BE2C (cell line): ENCODE results near the gene TRPM7.
A peak's percentile ranks its signal among the peaks of the same experiment; 100 is the strongest.

Experiments
- DNase-seq: peaks from one replicate; pipeline ENCODE4 v3.0.0-alpha.2; 2020
- H3K27me3 ChIP-seq: fragments of 250-450 bp; sonication (Bioruptor Pico); 2 replicates; pipeline ENCODE4 v1.5.1; 2020; ENCODE audit warnings: mild to moderate bottlenecking
- H3K36me3 ChIP-seq: fragments of 250-450 bp; sonication (Bioruptor Pico); 2 replicates; pipeline ENCODE4 v1.5.1; 2020; ENCODE audit warnings: mild to moderate bottlenecking
- H3K4me1 ChIP-seq: fragments of 250-450 bp; sonication (Bioruptor Pico); 2 replicates; pipeline ENCODE4 v1.5.1; 2020
- H3K4me3 ChIP-seq: 2 replicates; pipeline ENCODE4 v1.5.1; 2011; ENCODE audit warnings: low read depth, low read length
- H3K9me3 ChIP-seq: fragments of 250-450 bp; sonication (Bioruptor Pico); 2 replicates; pipeline ENCODE4 v1.5.1; 2020
- TF ChIP-seq, protein P1 (sequence below): IDR thresholded peaks from 2 replicates; pipeline ENCODE4 v1.5.1; 2012; ENCODE audit warnings: mild to moderate bottlenecking, low read depth, low read length

The TRPM7 gene

DNA sequence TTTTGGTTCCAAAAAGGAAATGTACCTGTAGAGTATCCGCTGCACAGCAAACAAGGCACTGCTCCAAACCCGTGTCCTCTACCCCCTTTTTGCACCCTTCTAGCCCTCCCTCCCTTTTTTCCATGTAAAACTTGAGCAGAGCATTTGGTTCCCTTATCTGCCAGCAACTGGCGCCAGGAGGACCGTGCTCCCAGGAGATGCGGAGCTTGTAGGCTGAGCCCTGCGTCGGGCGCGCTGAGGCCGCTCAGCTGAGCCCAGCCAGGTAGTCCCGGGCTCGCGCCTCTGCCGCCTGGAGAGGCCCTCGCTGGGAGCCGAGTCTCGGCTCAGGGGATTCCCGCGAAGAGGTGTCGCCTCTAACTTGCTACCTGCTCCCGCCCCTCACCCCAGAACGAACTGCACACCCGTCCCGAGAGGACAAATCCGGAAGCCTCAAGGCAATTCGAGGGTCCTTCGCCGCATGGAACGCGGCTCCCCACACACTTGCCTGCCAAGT, 575 bp downstream of the TRPM7 start:
- DNase-seq: peak; percentile 79
- Histone ChIP-seq H3K9me3 (no peaks in the 10 kb centered on the region), H3K4me1 (no peaks in the 10 kb centered on the region), H3K4me3 (peak overlapping the region; percentile 97), H3K27me3 (no peaks in the 10 kb centered on the region), H3K36me3 (peaks cover 20% of the 10 kb centered on the region)
- TF ChIP-seq, protein P1, sequence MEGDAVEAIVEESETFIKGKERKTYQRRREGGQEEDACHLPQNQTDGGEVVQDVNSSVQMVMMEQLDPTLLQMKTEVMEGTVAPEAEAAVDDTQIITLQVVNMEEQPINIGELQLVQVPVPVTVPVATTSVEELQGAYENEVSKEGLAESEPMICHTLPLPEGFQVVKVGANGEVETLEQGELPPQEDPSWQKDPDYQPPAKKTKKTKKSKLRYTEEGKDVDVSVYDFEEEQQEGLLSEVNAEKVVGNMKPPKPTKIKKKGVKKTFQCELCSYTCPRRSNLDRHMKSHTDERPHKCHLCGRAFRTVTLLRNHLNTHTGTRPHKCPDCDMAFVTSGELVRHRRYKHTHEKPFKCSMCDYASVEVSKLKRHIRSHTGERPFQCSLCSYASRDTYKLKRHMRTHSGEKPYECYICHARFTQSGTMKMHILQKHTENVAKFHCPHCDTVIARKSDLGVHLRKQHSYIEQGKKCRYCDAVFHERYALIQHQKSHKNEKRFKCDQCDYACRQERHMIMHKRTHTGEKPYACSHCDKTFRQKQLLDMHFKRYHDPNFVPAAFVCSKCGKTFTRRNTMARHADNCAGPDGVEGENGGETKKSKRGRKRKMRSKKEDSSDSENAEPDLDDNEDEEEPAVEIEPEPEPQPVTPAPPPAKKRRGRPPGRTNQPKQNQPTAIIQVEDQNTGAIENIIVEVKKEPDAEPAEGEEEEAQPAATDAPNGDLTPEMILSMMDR: no peak

DNA sequence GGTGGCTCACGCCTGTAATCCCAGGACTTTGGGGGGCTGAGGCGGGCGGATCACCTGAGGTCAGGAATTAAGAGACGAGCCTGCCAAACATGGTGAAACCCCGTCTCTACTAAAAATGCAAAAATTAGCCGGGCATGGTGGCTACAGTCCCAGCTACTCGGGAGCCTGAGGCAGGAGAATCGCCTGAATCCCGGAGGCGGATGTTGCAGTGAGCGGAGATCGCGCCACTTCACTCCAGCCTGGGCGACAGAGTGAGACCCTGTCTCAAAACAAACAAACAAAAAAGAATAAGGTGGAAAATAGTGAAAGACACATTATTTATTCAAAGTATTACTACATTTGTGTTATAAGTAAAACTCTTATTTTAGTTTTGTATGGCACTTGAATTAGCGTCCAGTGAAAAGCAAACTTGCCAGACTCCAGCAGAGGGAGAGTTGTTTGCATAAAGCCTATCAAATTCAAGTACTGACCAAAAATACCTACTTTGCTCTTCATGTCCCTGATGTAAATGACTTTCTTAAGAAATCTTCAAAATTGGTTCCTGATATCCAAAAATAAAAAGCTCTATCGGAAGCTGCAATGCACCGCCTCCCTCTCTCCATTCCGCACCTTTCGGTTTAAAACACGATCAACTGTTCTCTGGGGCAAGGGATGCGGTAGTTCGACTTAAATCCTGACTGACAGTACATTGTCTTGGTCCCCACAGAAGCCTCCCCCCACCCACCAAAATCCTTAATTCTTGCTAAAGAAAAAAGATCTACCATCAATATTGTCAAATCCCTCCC, 1.2 kb downstream of the TRPM7 start:
- Histone ChIP-seq H3K27me3 (no peaks in the 10 kb centered on the region), H3K9me3 (no peaks in the 10 kb centered on the region), H3K36me3 (peaks cover 24% of the 10 kb centered on the region), H3K4me1 (no peaks in the 10 kb centered on the region), H3K4me3 (peak overlapping the region; percentile 97)
- DNase-seq: peak; percentile 14
- TF ChIP-seq, protein P1: no peak

DNA sequence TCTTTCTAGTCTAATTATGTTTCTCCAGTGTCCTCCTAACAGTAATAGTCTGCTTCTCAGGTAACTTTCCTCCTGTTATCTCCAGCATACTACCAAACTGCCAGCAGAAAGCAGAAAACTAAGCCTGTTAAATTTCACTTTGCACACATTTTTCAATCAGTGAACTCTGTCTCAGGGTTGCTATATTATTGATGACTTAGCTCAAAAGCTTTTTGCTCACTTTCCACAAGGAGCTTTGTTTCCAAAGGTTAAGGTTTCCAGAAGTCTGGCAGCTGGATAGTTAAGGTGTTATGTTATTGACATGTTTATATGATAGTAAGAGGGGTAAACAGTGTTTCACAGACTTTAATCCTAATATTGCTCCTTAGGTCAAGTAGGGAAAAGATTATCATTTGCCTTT, 5.1 kb downstream of the TRPM7 start:
- TF ChIP-seq, protein P1: no peak
- no peak for DNase-seq
- Histone ChIP-seq H3K4me3 (no peak overlapping the region), H3K9me3 (no peaks in the 10 kb centered on the region), H3K4me1 (no peaks in the 10 kb centered on the region), H3K36me3 (peaks cover 24% of the 10 kb centered on the region), H3K27me3 (no peaks in the 10 kb centered on the region)

DNA sequence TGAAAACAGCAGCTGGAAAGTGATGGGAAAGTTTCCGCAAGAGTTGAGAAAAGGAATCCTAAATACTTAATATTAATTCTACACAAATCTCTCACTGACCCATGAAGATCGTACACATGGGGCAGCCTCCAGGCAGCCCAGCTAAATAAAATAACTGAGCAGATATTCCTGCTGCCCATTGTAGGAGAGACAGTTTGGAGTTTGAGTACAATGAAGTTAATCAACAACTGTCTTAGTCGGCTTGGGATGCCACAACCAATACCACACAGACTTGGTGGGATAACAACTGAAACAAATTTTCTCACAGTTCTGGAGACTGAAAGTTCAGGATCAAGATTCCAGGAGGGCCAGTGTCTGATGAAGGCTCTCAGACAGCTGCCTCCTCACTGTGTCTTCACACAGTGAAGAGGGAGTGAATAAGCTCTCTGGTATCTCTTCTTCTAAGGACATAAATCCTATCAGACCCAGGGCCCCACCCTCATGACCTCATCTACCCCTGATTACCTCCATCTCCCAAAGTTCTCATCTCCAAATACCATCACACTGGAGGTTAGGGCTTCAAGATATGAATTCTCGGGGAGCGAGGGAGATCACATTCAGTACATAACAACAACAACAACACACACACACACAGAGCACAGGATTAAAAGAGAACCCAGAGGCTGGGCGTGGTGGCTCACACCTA, 9.7 kb downstream of the TRPM7 start:
- Histone ChIP-seq H3K27me3 (no peaks in the 10 kb centered on the region), H3K4me3 (no peak overlapping the region), H3K9me3 (no peaks in the 10 kb centered on the region), H3K36me3 (peaks cover 31% of the 10 kb centered on the region), H3K4me1 (no peaks in the 10 kb centered on the region)
- no peak for DNase-seq
- TF ChIP-seq, protein P1: no peak

DNA sequence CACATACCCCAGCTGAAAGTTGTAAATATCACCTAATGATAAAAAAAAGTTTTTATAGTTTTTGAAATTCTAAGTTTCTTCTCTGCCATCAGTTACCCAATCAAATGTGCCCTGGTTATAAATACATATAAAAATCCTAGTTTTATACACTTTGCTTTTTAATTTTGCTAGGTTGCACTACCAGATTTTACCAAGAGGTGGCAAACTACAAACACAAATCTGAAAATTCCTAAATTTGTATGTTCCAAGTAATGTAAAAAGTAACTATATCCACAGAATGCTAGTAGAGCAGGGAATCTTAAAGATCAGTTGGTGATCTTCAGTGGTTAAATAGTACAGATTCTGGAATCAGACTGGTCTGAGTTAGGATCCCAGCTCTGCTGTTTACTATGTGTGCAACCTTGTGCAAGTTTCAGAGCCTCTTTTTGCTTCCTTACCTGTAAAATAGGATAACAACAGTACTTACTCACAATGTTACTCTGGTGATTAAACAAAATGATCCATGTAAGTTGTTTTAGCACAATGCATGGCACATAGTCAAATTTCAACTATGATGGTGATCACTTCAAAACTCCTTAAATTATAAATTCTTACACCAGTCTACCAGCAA, 11.0 kb downstream of the TRPM7 start:
- Histone ChIP-seq H3K4me1 (no peaks in the 10 kb centered on the region), H3K9me3 (no peaks in the 10 kb centered on the region), H3K36me3 (peaks cover 22% of the 10 kb centered on the region), H3K4me3 (no peak overlapping the region), H3K27me3 (no peaks in the 10 kb centered on the region)
- DNase-seq: no peak
- TF ChIP-seq, protein P1: peak; percentile 63
